ENCODE results near the gene MMEL1.
"Not testable (repeated sequence)": the region's sequence is repeated elsewhere in the genome, so short reads cannot be mapped to it uniquely, and the experiment has no call there.

MMEL1 gene

DNA sequence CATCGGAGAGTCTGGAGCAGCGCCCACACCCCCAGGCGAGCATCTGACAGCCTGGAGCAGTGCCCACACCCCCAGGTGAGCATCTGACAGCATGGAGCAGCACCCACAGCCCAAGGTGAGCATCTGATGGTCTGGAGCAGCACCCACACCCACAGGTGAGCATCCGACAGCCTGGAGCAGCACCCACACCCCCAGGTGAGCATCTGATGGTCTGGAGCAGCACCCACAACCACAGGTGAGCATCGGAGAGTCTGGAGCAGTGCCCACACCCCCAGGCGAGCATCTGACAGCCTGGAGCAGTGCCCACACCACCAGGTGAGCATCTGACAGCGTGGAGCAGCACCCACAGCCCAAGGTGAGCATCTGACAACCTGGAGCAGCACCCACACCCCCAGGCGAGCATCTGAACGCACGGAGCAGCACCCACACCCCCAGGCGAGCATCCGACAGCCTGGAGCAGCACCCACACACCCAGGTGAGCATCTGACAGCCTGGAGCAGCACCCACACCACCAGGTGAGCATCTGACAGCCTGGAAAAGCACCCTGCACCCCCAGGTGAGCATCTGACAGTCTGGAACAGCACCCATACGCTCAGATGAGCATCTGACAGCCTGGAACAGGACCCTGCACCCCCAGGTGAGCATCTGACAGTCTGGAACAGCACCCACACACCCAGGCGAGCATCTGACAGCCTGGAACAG, 21.1 kb upstream of the MMEL1 start:
- H3K4me2 ChIP-seq; H3K27ac ChIP-seq; H3K27me3 ChIP-seq (ENCODE audit: insufficient read depth, low read depth); H3K4me1 ChIP-seq (ENCODE audit: low read depth, poor library complexity, severe bottlenecking); H2AFZ ChIP-seq (ENCODE audit: low read depth); H3K9ac ChIP-seq; H4K20me1 ChIP-seq (ENCODE audit: insufficient read depth); H3K36me3 ChIP-seq (ENCODE audit: insufficient read depth); H3K79me2 ChIP-seq (ENCODE audit: insufficient read depth, low read depth): not testable (repeated sequence)
- peak overlapping the region; percentile 7 for H3K4me3 ChIP-seq (IDR thresholded peaks at IDR 0.05; ENCODE audit: insufficient read depth, low read depth, low read length)

DNA sequence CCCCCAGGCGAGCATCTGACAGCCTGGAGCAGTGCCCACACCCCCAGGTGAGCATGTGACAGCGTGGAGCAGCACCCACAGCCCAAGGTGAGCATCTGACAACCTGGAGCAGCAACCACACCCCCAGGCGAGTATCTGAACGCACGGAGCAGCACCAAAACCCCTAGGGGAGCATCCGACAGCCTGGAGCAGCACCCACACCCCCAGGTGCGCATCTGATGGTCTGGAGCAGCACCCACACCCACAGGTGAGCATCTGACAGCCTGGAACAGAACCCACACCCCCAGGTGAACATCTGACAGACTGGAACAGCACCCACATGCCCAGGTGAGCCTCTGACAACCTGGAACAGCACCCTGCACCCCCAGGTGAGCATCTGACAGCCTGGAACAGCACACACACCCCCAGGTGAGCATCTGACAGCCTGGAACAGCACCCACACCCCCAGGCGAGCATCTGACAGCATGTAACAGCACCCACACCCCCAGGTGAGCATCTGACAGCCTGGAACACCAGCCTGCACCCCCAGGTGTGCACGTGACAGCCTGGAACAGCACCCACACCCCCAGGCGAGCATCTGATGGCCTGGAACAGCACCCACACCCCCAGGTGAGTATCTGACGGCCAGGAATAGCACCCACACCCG, 20.2 kb upstream of the MMEL1 start:
- H3K27me3 ChIP-seq (ENCODE audit: insufficient read depth, low read depth), result peaks cover 15% of the 10 kb centered on the region; the same call in 1 of the 2 replicates
- peak overlapping the region; percentile 7 for H3K4me3 ChIP-seq (IDR thresholded peaks at IDR 0.05; ENCODE audit: insufficient read depth, low read depth, low read length)
- H4K20me1 ChIP-seq (ENCODE audit: insufficient read depth); H3K4me1 ChIP-seq (ENCODE audit: low read depth, poor library complexity, severe bottlenecking); H3K9ac ChIP-seq; H3K36me3 ChIP-seq (ENCODE audit: insufficient read depth); H3K27ac ChIP-seq; H3K4me2 ChIP-seq; H3K79me2 ChIP-seq (ENCODE audit: insufficient read depth, low read depth); H2AFZ ChIP-seq (ENCODE audit: low read depth): not testable (repeated sequence)

DNA sequence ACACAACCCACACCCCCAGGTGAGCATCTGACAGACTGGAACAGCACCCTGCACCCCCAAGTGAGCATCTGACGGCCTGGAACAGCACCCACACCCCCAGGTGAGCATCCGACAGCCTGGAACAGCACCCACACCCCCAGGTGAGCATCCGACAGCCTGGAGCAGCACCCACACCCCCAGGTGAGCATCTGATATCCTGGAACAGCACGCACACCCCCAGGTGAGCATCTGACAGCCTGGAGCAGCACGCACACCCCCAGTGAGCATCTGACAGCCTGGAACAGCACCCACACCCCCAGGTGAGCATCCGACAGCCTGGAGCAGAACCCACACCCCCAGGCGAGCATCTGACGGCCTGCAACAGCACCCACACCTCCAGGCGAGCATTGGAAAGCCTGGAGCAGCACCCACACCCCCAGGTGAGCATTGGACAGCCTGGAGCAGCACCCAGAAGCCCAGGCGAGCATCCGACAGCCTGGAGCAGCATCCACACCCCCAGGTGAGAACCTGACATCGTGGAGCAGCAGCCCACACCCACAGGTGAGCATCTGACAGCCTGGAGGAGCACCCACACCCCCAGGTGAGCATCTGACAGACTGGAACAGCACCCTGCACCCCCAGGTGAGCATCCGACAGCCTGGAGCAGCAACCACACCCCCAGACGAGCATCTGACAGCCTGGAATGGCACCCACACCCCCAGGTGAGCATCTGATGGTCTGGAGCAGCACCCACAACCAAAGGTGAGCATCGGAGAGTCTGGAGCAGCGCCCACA, 19.5 kb upstream of the MMEL1 start:
- H3K4me2 ChIP-seq; H3K9ac ChIP-seq; H3K4me1 ChIP-seq (ENCODE audit: low read depth, poor library complexity, severe bottlenecking); H3K79me2 ChIP-seq (ENCODE audit: insufficient read depth, low read depth); H4K20me1 ChIP-seq (ENCODE audit: insufficient read depth); H2AFZ ChIP-seq (ENCODE audit: low read depth); H3K27ac ChIP-seq; H3K4me3 ChIP-seq (IDR thresholded peaks at IDR 0.05; ENCODE audit: insufficient read depth, low read depth, low read length); H3K36me3 ChIP-seq (ENCODE audit: insufficient read depth): not testable (repeated sequence)
- peaks cover 20% of the 10 kb centered on the region; the same call in 1 of the 2 replicates for H3K27me3 ChIP-seq (ENCODE audit: insufficient read depth, low read depth)

DNA sequence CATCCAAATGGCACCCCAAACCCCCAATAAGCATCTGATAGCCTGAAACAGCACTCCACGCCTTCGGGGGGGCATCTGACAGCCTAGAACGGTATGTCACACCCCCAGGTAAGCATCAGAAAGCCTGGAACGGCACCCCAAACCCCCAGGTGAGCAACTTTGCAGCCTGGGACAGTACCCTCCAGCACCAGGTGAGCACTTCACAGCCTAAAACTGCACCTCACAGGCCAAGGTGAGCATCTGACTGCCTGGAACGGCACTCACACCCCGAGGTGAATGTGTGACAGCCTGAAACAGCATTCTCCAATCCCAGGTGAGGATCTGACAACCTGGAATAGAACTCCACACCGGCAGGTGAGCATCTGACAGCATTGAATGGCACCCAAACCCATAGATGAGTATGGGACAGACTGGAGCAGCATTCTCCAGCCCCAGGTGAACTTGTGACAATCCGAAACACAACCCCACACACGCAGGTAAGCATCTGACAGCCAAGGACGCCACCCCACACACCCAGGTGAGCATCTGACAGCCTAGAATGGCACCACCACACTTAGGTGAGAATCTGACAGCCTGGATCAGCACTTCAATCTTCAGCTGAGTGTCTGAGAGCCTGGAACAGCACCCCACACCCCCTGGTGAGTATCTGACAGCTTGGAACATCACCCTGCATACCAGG, 18.3 kb upstream of the MMEL1 start:
- Histone ChIP-seq H3K36me3 (ENCODE audit: insufficient read depth) (no peaks in the 10 kb centered on the region), H3K27ac (no peak overlapping the region), H3K9ac (no peak overlapping the region), H3K4me2 (no peak overlapping the region), H4K20me1 (ENCODE audit: insufficient read depth) (no peaks in the 10 kb centered on the region), H3K79me2 (ENCODE audit: insufficient read depth, low read depth) (no peaks in the 10 kb centered on the region), H3K27me3 (ENCODE audit: insufficient read depth, low read depth) (peaks cover 29% of the 10 kb centered on the region; the same call in 1 of the 2 replicates), H3K4me3 (IDR thresholded peaks at IDR 0.05; ENCODE audit: insufficient read depth, low read depth, low read length) (no peak overlapping the region), H3K4me1 (ENCODE audit: low read depth, poor library complexity, severe bottlenecking) (no peaks in the 10 kb centered on the region), H2AFZ (ENCODE audit: low read depth) (no peak overlapping the region)
- TF ChIP-seq, protein P1, sequence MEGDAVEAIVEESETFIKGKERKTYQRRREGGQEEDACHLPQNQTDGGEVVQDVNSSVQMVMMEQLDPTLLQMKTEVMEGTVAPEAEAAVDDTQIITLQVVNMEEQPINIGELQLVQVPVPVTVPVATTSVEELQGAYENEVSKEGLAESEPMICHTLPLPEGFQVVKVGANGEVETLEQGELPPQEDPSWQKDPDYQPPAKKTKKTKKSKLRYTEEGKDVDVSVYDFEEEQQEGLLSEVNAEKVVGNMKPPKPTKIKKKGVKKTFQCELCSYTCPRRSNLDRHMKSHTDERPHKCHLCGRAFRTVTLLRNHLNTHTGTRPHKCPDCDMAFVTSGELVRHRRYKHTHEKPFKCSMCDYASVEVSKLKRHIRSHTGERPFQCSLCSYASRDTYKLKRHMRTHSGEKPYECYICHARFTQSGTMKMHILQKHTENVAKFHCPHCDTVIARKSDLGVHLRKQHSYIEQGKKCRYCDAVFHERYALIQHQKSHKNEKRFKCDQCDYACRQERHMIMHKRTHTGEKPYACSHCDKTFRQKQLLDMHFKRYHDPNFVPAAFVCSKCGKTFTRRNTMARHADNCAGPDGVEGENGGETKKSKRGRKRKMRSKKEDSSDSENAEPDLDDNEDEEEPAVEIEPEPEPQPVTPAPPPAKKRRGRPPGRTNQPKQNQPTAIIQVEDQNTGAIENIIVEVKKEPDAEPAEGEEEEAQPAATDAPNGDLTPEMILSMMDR (conservative IDR thresholded peaks at IDR 0.05; ENCODE audit: low read depth, low read length), result no peak

GRCh38 chr1:2646837-2647236, 14.0 kb upstream of the MMEL1 start:
- H3K4me1 ChIP-seq (ENCODE audit: low read depth, poor library complexity, severe bottlenecking), result no peaks in the 10 kb centered on the region
- no peaks in the 10 kb centered on the region for H4K20me1 ChIP-seq (ENCODE audit: insufficient read depth)
- no peaks in the 10 kb centered on the region for H3K36me3 ChIP-seq (ENCODE audit: insufficient read depth)
- no peak overlapping the region for H2AFZ ChIP-seq (ENCODE audit: low read depth)
- H3K4me3 ChIP-seq (IDR thresholded peaks at IDR 0.05; ENCODE audit: insufficient read depth, low read depth, low read length), result no peak overlapping the region
- no peak overlapping the region for H3K4me2 ChIP-seq
- no peaks in the 10 kb centered on the region for H3K79me2 ChIP-seq (ENCODE audit: insufficient read depth, low read depth)
- peaks cover 43% of the 10 kb centered on the region for H3K27me3 ChIP-seq (ENCODE audit: insufficient read depth, low read depth)
- no peak overlapping the region for H3K9ac ChIP-seq
- no peak overlapping the region for H3K27ac ChIP-seq
- TF ChIP-seq, protein P1 (conservative IDR thresholded peaks at IDR 0.05; ENCODE audit: low read depth, low read length), result no peak
